Fibroblast of peridontal ligament (primary cell): ENCODE data around the gene ADAP2.
"Not testable (repeated sequence)": the region's sequence is repeated elsewhere in the genome, so short reads cannot be mapped to it uniquely, and the experiment has no call there.

Source experiments
- DNase-seq: peaks from one replicate; pipeline ENCODE4 v3.0.0-alpha.2; 2010; ENCODE audit errors: extremely low read depth

Gene ADAP2

DNA sequence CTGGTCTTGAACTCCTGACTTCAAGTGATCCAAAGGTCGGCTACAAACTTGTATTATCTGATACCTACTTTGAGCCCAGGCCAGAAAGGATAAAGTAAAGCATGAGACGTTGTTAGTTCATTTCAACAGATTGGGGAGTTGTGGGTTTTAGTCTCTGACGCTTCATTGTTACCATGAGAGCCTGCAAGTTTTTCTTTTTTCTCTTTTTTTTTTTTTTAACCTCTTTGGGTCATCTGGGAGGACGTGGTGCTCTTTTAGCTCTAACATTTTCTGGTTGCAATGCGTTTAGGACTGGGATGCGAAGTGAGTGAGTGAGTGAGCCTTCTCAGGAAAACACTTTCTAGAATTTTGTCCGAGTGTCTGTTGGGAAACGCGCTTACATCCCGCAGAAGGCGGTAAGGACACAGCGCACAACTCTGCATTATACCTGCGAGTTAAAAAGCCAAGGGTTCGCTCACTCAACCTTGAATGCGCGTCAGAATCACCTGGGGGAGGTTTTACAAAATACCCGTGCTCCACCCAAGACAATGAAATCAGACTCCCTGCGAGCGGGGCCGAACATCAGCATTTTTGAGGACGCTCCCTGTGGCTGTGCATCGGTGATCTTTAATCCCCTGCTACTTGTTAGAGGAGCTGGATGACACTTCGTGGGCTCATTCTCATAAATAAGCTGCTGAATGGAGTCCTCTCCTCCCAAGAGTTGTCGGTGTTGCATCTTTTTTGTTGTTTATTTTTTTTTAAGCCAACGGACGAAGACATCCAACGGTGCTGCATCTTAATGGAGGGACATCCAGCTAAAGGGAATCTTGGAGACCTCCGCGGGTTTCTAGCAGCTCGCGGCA is 48.5 kb downstream of the ADAP2 start:
- peak; percentile 28 for DNase-seq

DNA sequence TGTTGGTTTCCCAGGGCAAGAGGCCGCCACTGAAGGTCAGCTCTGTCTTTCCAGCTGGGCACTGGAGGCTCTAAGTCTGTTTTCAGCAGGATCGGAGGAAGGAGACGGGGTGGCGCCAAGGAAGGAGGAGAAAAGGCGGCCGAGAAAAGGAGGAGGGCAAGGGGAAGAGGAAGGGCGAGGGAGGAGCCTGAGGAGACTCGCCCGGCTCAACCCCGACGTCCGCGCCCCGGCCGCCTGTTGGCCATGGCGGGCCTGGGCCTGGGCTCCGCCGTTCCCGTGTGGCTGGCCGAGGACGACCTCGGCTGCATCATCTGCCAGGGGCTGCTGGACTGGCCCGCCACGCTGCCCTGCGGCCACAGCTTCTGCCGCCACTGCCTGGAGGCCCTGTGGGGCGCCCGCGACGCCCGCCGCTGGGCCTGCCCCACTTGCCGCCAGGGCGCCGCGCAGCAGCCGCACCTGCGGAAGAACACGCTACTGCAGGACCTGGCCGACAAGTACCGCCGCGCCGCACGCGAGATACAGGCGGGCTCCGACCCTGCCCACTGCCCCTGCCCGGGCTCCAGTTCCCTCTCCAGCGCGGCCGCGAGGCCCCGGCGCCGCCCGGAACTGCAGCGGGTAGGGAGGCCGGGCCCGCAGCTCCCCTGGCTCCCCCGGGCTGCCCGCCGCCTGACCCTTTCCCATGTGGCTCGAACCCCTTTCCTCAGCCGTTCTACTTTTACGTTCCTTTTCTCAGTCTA is 49.3 kb downstream of the ADAP2 start, which contains the start of gene RNF135:
Gene RNF135, plus strand, starts transcription at position 209 of the 737 bp plus-strand sequence. Its CDS starts 35 bp downstream, at position 244.
- peak; percentile 85 for DNase-seq

DNA sequence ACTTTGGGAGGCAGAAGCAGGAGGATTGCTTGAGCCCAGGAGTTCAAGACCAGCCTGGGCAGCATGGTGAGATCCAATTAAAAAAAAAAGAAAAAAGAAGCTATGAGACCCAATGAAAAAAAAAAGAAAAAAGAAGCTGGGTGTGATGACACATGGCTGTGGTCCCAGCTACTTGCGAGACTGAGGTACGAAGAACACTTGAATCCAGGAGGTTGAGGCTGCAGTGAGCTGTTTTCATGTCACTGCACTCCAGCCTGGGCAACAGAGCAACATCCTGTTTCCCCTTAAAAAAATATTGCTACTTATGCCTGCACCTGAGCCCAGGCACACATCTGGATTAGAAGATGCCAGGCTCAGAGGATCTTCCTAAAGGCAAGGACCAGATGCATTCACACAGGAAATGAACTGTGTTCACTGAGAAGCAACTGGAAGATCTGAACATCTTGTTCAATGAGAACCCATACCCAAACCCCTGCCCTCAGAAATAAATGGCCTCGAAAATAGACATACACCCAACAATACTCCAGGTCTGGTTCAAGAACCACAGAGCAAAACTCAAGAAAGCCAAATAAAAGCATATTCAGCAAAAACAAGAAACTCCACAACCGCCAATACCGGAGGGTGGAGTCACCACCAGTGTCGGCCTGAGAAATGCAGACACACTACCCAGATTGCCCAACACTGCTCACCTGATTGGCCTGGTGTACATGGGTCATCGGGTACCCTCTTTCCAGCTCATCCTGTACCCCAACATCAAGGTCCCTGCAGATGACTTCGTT is 53.5 kb downstream of the ADAP2 start:
- DNase-seq, result no peak

GRCh38 chr17:30979919-30980318 is 58.2 kb downstream of the ADAP2 start:
- not testable (repeated sequence) for DNase-seq

DNA sequence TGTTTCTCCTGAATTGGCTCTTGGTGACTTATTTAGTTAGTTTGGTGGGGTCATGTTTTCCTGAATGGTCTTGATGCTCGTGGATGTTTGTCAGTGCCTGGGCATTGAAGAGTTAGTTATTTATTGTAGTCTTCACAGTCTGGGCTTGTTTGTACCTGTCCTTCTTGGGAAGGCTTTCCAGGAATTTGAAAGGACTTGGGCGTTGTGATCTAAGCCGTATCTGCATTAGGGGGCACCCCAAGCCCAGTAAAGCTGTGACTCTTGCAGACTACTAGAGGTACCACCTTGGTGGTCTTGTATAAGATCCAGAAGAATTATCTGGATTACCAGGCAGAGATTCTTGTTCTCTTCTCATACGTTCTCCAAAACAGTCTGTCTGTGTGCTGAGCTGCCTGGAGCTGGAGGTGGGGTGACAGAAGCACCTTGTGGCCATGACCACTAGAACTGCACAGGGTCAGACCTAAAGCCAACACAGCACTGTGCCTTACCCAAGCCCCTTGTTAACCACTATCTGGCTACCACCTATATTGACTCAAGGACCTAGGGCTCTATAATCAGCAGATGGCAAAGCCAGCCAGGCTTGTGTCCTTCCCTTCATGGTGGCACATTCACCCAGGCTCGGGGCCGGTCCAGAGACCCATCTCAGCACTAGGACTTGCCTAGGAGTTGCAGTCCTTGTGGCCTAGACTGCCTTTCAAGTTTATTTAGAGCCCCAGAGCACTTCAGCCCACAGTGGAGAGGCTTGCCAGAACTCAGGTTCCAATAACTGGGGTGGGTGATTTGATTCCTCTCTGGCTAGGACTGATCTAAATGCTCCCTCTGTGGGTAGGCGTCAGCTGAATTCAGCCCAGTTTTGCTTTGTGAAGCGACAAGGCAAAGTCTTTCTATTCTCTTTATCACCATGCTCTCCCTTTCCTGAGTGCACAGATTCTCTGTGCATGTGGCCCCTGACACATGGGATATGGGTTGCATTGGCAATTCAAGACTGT is 60.1 kb downstream of the ADAP2 start:
- DNase-seq, result no peak

- no peak for DNase-seq
Measured at GRCh38 chr17:30982855-30983254, 61.1 kb downstream of the ADAP2 start.

- DNase-seq, result no peak
Measured at GRCh38 chr17:30990458-30990857, 68.7 kb downstream of the ADAP2 start.

DNA sequence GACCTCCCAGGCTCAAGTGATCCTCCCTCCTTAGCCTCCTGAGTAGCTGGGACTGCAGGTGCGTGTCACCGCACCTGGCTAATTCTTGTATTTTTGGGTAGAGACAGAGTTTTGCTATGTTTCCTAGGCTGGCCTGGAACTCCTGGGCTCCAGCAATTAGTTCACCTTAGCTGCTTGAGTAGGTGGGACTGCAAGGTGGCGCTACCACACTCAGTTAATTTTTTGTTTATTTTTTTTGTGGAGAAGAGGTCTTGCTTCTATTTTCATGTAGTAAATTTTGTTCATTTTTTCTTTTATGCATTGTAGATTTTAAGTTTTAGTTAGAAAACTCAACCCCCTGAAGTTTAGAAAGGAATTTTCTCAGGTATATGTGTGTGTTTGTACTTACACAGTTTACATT is 70.8 kb downstream of the ADAP2 start:
- DNase-seq, result no peak

GRCh38 chr17:30995347-30995746 is 73.6 kb downstream of the ADAP2 start:
- DNase-seq, result no peak

DNA sequence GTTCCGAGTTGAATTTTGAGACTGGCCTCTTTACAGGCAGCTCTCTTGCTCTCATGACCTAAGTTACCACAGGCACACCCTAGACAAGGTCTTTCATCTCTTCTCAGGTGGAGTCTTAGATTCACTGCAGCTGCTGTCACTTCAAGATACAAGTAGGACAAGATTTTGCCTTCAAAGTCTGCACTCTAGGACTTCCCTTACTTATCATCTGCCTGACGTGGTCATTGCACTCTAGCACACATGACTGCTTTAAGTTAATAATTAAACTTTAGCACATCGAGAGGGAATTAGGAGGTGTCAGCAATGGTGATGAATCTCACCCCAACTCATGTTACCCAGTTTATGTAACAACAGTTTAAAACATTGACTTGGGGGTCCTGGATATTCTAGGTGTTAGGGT is 74.7 kb downstream of the ADAP2 start:
- no peak for DNase-seq

DNA sequence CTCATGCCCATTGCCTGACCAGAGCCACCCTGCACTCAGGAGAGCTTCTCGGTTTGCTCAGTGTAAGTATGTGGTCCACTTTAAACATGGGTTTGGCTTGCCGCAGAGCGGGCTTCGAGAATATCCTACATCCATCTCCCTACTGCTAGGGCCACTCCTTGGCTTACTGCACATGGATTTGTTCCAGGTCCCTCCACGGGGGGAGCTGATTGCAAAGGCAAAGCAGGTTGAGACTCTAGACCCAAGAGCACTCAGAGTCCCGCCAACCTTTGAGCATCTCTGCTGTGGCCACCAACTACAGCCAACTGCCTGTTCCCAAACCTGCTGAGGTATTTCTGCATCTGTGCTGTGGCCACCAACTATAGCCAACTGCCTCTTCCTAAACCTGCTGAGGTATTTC is 75.5 kb downstream of the ADAP2 start:
- DNase-seq, result no peak

DNA sequence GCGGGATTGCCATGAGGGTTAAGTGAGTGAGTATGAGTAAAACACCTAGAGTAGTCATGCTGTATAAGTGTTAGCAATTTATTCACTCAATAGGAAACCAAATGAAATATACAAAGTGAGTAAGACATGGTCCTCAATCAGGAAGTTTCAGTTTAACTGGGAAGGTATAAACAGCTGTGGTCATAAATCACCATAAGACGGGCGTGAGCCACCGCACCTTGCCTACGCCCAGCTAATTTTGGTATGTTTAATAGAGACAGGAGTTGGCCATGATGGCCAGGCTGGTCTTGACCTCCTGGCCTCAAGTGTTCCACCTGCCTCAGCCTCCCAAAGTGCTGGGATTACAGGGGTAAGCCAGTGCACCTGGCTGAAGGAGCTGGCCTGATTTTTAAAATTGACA is 76.1 kb downstream of the ADAP2 start:
- DNase-seq, result no peak

DNA sequence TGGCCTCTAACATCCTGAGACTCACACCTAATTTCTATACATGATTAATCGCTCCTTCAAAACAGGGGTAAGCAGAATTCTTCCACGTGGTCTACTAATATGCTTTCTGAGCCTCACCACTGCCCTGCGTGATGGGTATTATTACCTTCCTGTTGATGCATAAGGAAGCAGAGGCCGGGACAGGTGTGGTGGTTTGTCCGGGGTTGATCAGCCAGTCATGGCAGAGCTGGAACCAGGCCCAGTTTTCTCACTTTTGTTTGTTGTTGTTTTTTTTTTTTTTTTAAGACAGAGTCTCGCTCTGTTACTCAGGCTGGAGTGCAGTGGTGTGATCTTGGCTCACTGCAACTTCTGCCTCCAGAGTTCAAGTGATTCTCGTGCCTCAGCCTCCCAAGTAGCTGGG is 80.3 kb downstream of the ADAP2 start:
- no peak for DNase-seq

DNA sequence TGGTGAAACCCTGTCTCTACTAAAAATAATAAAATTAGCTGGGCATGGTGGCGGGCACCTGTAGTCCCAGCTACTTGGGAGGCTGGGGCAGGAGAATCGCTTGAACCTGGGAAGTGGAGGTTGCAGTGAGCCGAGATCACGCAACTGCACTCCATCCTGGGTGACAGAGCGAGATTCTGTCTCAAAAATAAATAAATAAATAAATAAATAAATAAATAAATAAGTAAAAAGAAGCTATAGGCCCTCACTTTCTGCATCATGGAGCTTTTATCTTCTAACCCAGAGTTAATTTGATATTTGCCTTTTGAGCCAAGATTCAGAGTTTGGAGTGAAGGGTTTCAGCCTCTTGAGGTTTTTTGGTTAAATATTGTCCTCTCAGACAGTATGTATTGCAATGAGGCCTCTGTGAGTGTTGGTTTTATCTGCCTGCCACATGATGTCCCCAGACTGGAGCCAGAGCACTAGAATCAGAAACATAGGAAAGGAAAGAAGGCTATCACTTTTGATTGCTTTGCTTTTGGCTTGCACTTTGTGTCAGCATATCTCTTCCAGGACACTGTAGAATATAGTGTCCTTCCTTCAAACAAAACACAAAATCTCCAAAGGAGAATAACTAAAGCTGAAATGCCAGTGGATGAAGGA is 81.6 kb downstream of the ADAP2 start:
- DNase-seq, result no peak

GRCh38 chr17:31004160-31004559 is 82.4 kb downstream of the ADAP2 start:
- no peak for DNase-seq

GRCh38 chr17:31007695-31008373 is 86.1 kb downstream of the ADAP2 start:
- DNase-seq, result no peak

GRCh38 chr17:31008374-31009041 is 86.8 kb downstream of the ADAP2 start:
- DNase-seq, result peak; percentile 61
